SK-N-SH (cell line): ENCODE data around the gene DCST1. TPM values are rescaled to one million over a fixed set of nuclear protein-coding genes. Genes with fewer than 3 reads are reported as not detected.

Experiments used
- CTCF ChIA-PET: fragments of 300-600, 350-600 bp; formaldehyde crosslinking; extraction: SDS; loops from one replicate; lab custom pipeline; 2021; lab: Yijun Ruan, JAX
- POLR2A ChIA-PET: fragments of 350-600 bp; sonication (Branson Sonifier 250); formaldehyde crosslinking; extraction: SDS; loops from one replicate; lab custom pipeline; 2020; ENCODE audit warnings: antibody characterized with exemption, inconsistent platforms; lab: Yijun Ruan, JAX
- DNase-seq: peaks from one replicate; pipeline ENCODE4 v3.0.0; 2012
- H2AFZ ChIP-seq: fragments of 200-600 bp; sonication (generic); 2 replicates; pipeline ENCODE4 v1.8.1; 2016; ENCODE audit warnings: antibody characterized with exemption, mild to moderate bottlenecking, low read depth
- H3F3A ChIP-seq: fragments of 200-600 bp; sonication (generic); replicated peaks from 2 replicates; pipeline ENCODE3; 2016; ENCODE audit warnings: antibody characterized with exemption, mild to moderate bottlenecking; ENCODE audit not compliant: insufficient read depth
- H3K27ac ChIP-seq, 2 experiments: fragments of 200-500 bp in 1 of 2; fragments of 200-600 bp in 1 of 2; sonication (Bioruptor generic) in 1 of 2; sonication (generic), shearing (Covaris generic) in 1 of 2; 2 replicates each; pipeline versions ENCODE4 v1.5.1 to v1.6.1; 2014 to 2016; ENCODE audit warnings: low read depth in 2 of 2, inconsistent platforms in 1 of 2, low read length in 1 of 2, mild to moderate bottlenecking in 1 of 2, mixed read lengths in 1 of 2
- H3K27me3 ChIP-seq: fragments of 200-600 bp; sonication (generic), shearing (Covaris generic); 2 replicates; pipeline ENCODE4 v1.6.1; 2016; ENCODE audit warnings: mixed run types; ENCODE audit not compliant: insufficient read depth
- H3K36me3 ChIP-seq, 2 experiments: fragments of 200-500 bp in 1 of 2; fragments of 200-600 bp in 1 of 2; sonication (Bioruptor generic) in 1 of 2; sonication (generic) in 1 of 2; replicated peaks in 1 of 2; 2 replicates each; pipeline versions ENCODE3 to v1.5.1; 2014 to 2016; ENCODE audit warnings: low read length in 1 of 2, mild to moderate bottlenecking in 1 of 2; ENCODE audit not compliant: insufficient read depth in 2 of 2, control insufficient read depth in 1 of 2
- H3K4me1 ChIP-seq, 2 experiments: fragments of 200-500 bp in 1 of 2; fragments of 200-600 bp in 1 of 2; sonication (Bioruptor generic) in 1 of 2; sonication (generic), shearing (Covaris generic) in 1 of 2; 2 replicates each; pipeline versions ENCODE4 v1.5.1 to v1.6.1; 2014 to 2016; ENCODE audit warnings: low read depth in 1 of 2, low read length in 1 of 2, mixed run types in 1 of 2; ENCODE audit not compliant: insufficient read depth in 2 of 2, control insufficient read depth in 1 of 2
- H3K4me2 ChIP-seq: fragments of 200-600 bp; sonication (generic), shearing (Covaris generic); 2 replicates; pipeline ENCODE4 v1.6.1; 2017; ENCODE audit warnings: mixed run types
- H3K4me3 ChIP-seq, 2 experiments: fragments of 200-500 bp in 1 of 2; fragments of 200-600 bp in 1 of 2; sonication (Bioruptor generic) in 1 of 2; sonication (generic), shearing (Covaris generic) in 1 of 2; 2 replicates each; pipeline versions ENCODE4 v1.5.1 to v1.8.1; 2014 to 2016; ENCODE audit warnings: low read depth in 2 of 2, inconsistent platforms in 1 of 2, low read length in 1 of 2, mild to moderate bottlenecking in 1 of 2, mixed read lengths in 1 of 2, moderate library complexity in 1 of 2
- H3K79me2 ChIP-seq: fragments of 200-600 bp; sonication (generic); 2 replicates; pipeline ENCODE4 v1.8.1; 2017; ENCODE audit warnings: mild to moderate bottlenecking; ENCODE audit not compliant: insufficient read depth
- H3K9ac ChIP-seq: fragments of 200-600 bp; sonication (generic); 2 replicates; pipeline ENCODE4 v1.6.1; 2017; ENCODE audit warnings: mixed run types
- H3K9me2 ChIP-seq: fragments of 200-600 bp; sonication (generic); 2 replicates; pipeline ENCODE4 v1.6.1; 2017; ENCODE audit warnings: mixed run types
- H3K9me3 ChIP-seq: fragments of 200-600 bp; sonication (generic); 2 replicates; pipeline ENCODE4 v1.6.1; 2017; ENCODE audit warnings: mixed run types, mild to moderate bottlenecking, moderate library complexity
- H4K20me1 ChIP-seq: fragments of 200-600 bp; sonication (generic); 2 replicates; pipeline ENCODE4 v1.6.1; 2017; ENCODE audit warnings: mild to moderate bottlenecking, mixed run types; ENCODE audit not compliant: insufficient read depth
- FOSL2 ChIP-seq: IDR thresholded peaks from 2 replicates; pipeline ENCODE4 v1.4.0; 2012; ENCODE audit warnings: low read depth, mild to moderate bottlenecking, moderate library complexity, borderline replicate concordance
- GABPA ChIP-seq: IDR thresholded peaks from 2 replicates; pipeline ENCODE4 v1.4.0; 2012; ENCODE audit warnings: low read depth, mild to moderate bottlenecking
- NFIC ChIP-seq: IDR thresholded peaks from 2 replicates; pipeline ENCODE4 v1.4.0; 2012; ENCODE audit warnings: borderline replicate concordance
- POLR2AphosphoS5 ChIP-seq: IDR thresholded peaks from 2 replicates; pipeline ENCODE4 v1.6.1; 2012; ENCODE audit warnings: low read depth, low read length
- SIN3A ChIP-seq: IDR thresholded peaks from 2 replicates; pipeline ENCODE4 v1.6.1; 2012; ENCODE audit warnings: low read depth, mild to moderate bottlenecking, low read length, moderate library complexity, borderline replicate concordance
- SMC3 ChIP-seq: IDR thresholded peaks from 2 replicates; pipeline ENCODE4 v1.6.1; 2012; ENCODE audit warnings: low read depth, low read length, improper control_type of control experiment
- TAF1 ChIP-seq: IDR thresholded peaks from 2 replicates; pipeline ENCODE4 v1.6.1; 2012; ENCODE audit warnings: low read depth, mild to moderate bottlenecking, low read length, moderate library complexity, borderline replicate concordance
- TCF12 ChIP-seq: IDR thresholded peaks from 2 replicates; pipeline ENCODE4 v1.4.0; 2012
- TEAD4 ChIP-seq: IDR thresholded peaks from 2 replicates; pipeline ENCODE4 v1.4.0; 2012; ENCODE audit warnings: mild to moderate bottlenecking, borderline replicate concordance; ENCODE audit not compliant: insufficient read depth
- YY1 ChIP-seq: IDR thresholded peaks from 2 replicates; pipeline ENCODE4 v1.4.0; 2012; ENCODE audit warnings: low read depth, mild to moderate bottlenecking
- WGBS: methylation state at CpG from one replicate; pipeline ENCODE4 v1.1.6; 2017; ENCODE audit warnings: low lambda C conversion rate; 5-methylcytosine and 5-hydroxymethylcytosine counted together
- polyA plus RNA-seq, 3 experiments: library from polyadenylated mRNA; depleted of rRNA; stranded (reverse); fragments of >200 nt; gene quantifications; 2 replicates each; pipeline ENCODE4 v1.2.3, GENCODE V29; 2012
- TF ChIP-seq, protein P1 (sequence below): fragments of 150-350 bp; IDR thresholded peaks from 2 replicates; pipeline ENCODE4 v1.6.1; 2017; ENCODE audit warnings: antibody characterized with exemption, low read length, low read depth, borderline replicate concordance
- TF ChIP-seq, protein P2 (sequence below): fragments of 200-600 bp; sonication (generic); IDR thresholded peaks from 2 replicates; pipeline ENCODE4 v1.6.1; 2017; ENCODE audit warnings: antibody characterized with exemption, mild to moderate bottlenecking, moderate library complexity

The DCST1 gene
- polyA plus RNA-seq, 1 of the 3 experiments (the other 2 are of a cell fraction): not detected

DNA sequence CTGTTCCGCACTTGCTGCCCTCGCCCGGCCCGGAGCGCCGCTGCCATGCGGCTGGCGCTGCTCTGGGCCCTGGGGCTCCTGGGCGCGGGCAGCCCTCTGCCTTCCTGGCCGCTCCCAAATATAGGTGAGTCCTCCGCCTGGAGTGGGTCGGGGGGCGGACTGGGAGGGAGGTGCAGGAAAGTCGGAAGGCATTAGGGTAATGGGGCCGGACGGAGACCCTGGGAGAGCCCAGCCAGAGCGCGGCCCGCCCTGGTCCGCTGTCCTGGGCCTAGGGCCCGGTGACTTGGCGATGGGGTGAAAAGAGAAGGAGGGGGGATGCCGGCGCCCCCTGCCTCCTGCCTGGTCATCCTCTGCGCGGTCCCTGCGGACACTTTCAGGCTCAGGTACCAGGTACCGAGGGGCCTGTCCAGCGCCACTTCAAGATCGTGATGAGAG is 17.7 kb downstream of the DCST1 start:
- Histone ChIP-seq H3K4me2 (peak overlapping the region; percentile 97), H4K20me1 (no peaks in the 10 kb centered on the region), H3K9me3 (no peaks in the 10 kb centered on the region), H3K4me1 (peaks cover 7 to 42% of the 10 kb centered on the region in 2 experiments), H3K9me2 (no peaks in the 10 kb centered on the region), H2AFZ (peak overlapping the region; percentile 79; the same call in 1 of the 2 replicates), H3K4me3 (peak overlapping the region; percentile 84 to 98), H3K27me3 (no peaks in the 10 kb centered on the region), H3K36me3 (peaks cover 0 to 19% of the 10 kb centered on the region in 2 experiments), H3K27ac (peak overlapping the region; percentile 40 to 75), H3F3A (peaks cover 13% of the 10 kb centered on the region), H3K9ac (peak overlapping the region; percentile 74), H3K79me2 (peaks cover 8% of the 10 kb centered on the region; the same call in 1 of the 2 replicates)
- TF ChIP-seq NFIC (no peak), POLR2AphosphoS5 (peak; percentile 37; the same call in 1 of the 2 replicates), TAF1 (peak; percentile 70), FOSL2 (no peak), SMC3 (0 out of 2 replicates have a peak, but pooled peaks have one; percentile 1)
- TF ChIP-seq, protein P1, sequence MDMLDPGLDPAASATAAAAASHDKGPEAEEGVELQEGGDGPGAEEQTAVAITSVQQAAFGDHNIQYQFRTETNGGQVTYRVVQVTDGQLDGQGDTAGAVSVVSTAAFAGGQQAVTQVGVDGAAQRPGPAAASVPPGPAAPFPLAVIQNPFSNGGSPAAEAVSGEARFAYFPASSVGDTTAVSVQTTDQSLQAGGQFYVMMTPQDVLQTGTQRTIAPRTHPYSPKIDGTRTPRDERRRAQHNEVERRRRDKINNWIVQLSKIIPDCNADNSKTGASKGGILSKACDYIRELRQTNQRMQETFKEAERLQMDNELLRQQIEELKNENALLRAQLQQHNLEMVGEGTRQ: no peak
- CTCF ChIA-PET: interaction anchor here (0.6 to 26.0 kb wide), 33 partner anchors 10 to 760 kb away, joined by 3 to 573 read pairs (median 4); partner anchors contain the start of genes EFNA3, EFNA4, KRTCAP2 and LENEP
- POLR2A ChIA-PET: interaction anchor here (0.8 to 1.6 kb wide), 6 partner anchors 29 to 121 kb away, joined by 3 to 5 read pairs (median 4); partner anchors contain the start of genes KRTCAP2, LENEP, PBXIP1 and SHC1
- DNase-seq: no peak
- WGBS: 2% methylated on average over 9 of the region's 31 CpGs

DNA sequence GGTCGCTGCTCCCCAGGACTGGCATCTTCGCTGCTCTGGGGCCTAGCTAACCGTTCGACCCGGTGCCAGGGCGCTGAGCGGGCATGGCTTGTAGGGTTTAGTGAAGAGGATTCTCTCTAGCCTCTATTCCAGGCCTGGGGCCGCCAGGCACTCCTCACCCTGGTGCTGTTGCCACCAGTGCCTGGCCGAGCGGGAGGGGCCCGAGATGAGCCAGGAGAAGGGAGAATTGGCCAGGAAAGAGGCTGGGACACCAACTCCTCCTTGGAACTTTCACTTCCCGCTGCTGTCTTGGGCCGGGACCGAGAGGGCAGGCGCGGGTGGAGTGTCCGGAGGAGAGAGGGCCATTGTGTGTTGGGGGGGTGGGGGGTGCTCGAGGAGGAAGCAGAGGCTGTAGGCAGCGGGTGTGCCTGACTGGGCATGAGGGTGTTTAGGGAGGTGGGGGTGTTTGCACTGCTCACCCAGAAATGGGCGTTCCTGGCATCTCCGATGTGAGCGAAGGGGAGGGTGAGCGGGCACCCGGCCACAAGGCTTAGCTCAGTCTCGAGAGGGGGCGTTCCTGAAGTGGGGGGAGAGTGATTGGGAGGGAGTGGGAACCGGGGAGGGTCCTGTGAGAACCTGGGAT is 18.3 kb downstream of the DCST1 start:
- no peaks in the 10 kb centered on the region for H3K9me2 ChIP-seq
- H3K27ac ChIP-seq: peak overlapping the region; percentile 40 to 75
- peaks cover 13% of the 10 kb centered on the region for H3F3A ChIP-seq
- peak overlapping the region; percentile 97 for H3K4me2 ChIP-seq
- no peaks in the 10 kb centered on the region for H4K20me1 ChIP-seq
- H3K4me3 ChIP-seq: peak overlapping the region; percentile 84 to 98
- ChIA-PET POLR2A (interaction anchor here (0.6 to 1.6 kb wide), 6 partner anchors 9 to 142 kb away, joined by 3 to 4 read pairs (median 3); partner anchors contain the start of genes LENEP, PBXIP1 and SHC1), CTCF (interaction anchor here (1.0 to 29.9 kb wide), 13 partner anchors 9 to 121 kb away, joined by 3 to 573 read pairs (median 6); partner anchors contain the start of genes ADAM15, DCST1, DCST2 and EFNA3)
- peaks cover 8% of the 10 kb centered on the region; the same call in 1 of the 2 replicates for H3K79me2 ChIP-seq
- H3K36me3 ChIP-seq: peaks cover 0 to 22% of the 10 kb centered on the region in 2 experiments
- DNase-seq: peak; percentile 70
- peak overlapping the region; percentile 79; the same call in 1 of the 2 replicates for H2AFZ ChIP-seq
- H3K4me1 ChIP-seq: peaks cover 7 to 42% of the 10 kb centered on the region in 2 experiments
- peak overlapping the region; percentile 74 for H3K9ac ChIP-seq
- 2% methylated on average over 18 of the region's 27 CpGs for WGBS
- TF ChIP-seq TEAD4 (no peak), POLR2AphosphoS5 (no peak), SIN3A (0 out of 2 replicates have a peak, but pooled peaks have one; percentile 27), YY1 (no peak), TCF12 (no peak), GABPA (no peak), NFIC (0 out of 2 replicates have a peak, but pooled peaks have one; percentile 9)
- TF ChIP-seq, protein P2, sequence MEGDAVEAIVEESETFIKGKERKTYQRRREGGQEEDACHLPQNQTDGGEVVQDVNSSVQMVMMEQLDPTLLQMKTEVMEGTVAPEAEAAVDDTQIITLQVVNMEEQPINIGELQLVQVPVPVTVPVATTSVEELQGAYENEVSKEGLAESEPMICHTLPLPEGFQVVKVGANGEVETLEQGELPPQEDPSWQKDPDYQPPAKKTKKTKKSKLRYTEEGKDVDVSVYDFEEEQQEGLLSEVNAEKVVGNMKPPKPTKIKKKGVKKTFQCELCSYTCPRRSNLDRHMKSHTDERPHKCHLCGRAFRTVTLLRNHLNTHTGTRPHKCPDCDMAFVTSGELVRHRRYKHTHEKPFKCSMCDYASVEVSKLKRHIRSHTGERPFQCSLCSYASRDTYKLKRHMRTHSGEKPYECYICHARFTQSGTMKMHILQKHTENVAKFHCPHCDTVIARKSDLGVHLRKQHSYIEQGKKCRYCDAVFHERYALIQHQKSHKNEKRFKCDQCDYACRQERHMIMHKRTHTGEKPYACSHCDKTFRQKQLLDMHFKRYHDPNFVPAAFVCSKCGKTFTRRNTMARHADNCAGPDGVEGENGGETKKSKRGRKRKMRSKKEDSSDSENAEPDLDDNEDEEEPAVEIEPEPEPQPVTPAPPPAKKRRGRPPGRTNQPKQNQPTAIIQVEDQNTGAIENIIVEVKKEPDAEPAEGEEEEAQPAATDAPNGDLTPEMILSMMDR: no peak
- TF ChIP-seq, all 33 proteins: peak for 2
- Histone ChIP-seq H3K27me3 (no peaks in the 10 kb centered on the region), H3K9me3 (no peaks in the 10 kb centered on the region)
